SK-N-SH (cell line): ENCODE data around the gene UBE2S. TPM values are rescaled to one million over a fixed set of nuclear protein-coding genes. Genes with fewer than 3 reads are reported as not detected.

Experiments
- CTCF ChIA-PET: fragments of 300-600, 350-600 bp; formaldehyde crosslinking; extraction: SDS; loops from one replicate; lab custom pipeline; 2021; lab: Yijun Ruan, JAX
- POLR2A ChIA-PET: fragments of 350-600 bp; sonication (Branson Sonifier 250); formaldehyde crosslinking; extraction: SDS; loops from one replicate; lab custom pipeline; 2020; ENCODE audit warnings: antibody characterized with exemption, inconsistent platforms; lab: Yijun Ruan, JAX
- DNase-seq: peaks from one replicate; pipeline ENCODE4 v3.0.0; 2012
- H2AFZ ChIP-seq: fragments of 200-600 bp; sonication (generic); 2 replicates; pipeline ENCODE4 v1.8.1; 2016; ENCODE audit warnings: antibody characterized with exemption, mild to moderate bottlenecking, low read depth
- H3F3A ChIP-seq: fragments of 200-600 bp; sonication (generic); replicated peaks from 2 replicates; pipeline ENCODE3; 2016; ENCODE audit warnings: antibody characterized with exemption, mild to moderate bottlenecking; ENCODE audit not compliant: insufficient read depth
- H3K27ac ChIP-seq, 2 experiments: fragments of 200-500 bp in 1 of 2; fragments of 200-600 bp in 1 of 2; sonication (Bioruptor generic) in 1 of 2; sonication (generic), shearing (Covaris generic) in 1 of 2; 2 replicates each; pipeline versions ENCODE4 v1.5.1 to v1.6.1; 2014 to 2016; ENCODE audit warnings: low read depth in 2 of 2, inconsistent platforms in 1 of 2, low read length in 1 of 2, mild to moderate bottlenecking in 1 of 2, mixed read lengths in 1 of 2
- H3K27me3 ChIP-seq: fragments of 200-600 bp; sonication (generic), shearing (Covaris generic); 2 replicates; pipeline ENCODE4 v1.6.1; 2016; ENCODE audit warnings: mixed run types; ENCODE audit not compliant: insufficient read depth
- H3K36me3 ChIP-seq, 2 experiments: fragments of 200-500 bp in 1 of 2; fragments of 200-600 bp in 1 of 2; sonication (Bioruptor generic) in 1 of 2; sonication (generic) in 1 of 2; replicated peaks in 1 of 2; 2 replicates each; pipeline versions ENCODE3 to v1.5.1; 2014 to 2016; ENCODE audit warnings: low read length in 1 of 2, mild to moderate bottlenecking in 1 of 2; ENCODE audit not compliant: insufficient read depth in 2 of 2, control insufficient read depth in 1 of 2
- H3K4me1 ChIP-seq, 2 experiments: fragments of 200-500 bp in 1 of 2; fragments of 200-600 bp in 1 of 2; sonication (Bioruptor generic) in 1 of 2; sonication (generic), shearing (Covaris generic) in 1 of 2; 2 replicates each; pipeline versions ENCODE4 v1.5.1 to v1.6.1; 2014 to 2016; ENCODE audit warnings: low read depth in 1 of 2, low read length in 1 of 2, mixed run types in 1 of 2; ENCODE audit not compliant: insufficient read depth in 2 of 2, control insufficient read depth in 1 of 2
- H3K4me2 ChIP-seq: fragments of 200-600 bp; sonication (generic), shearing (Covaris generic); 2 replicates; pipeline ENCODE4 v1.6.1; 2017; ENCODE audit warnings: mixed run types
- H3K4me3 ChIP-seq, 2 experiments: fragments of 200-500 bp in 1 of 2; fragments of 200-600 bp in 1 of 2; sonication (Bioruptor generic) in 1 of 2; sonication (generic), shearing (Covaris generic) in 1 of 2; 2 replicates each; pipeline versions ENCODE4 v1.5.1 to v1.8.1; 2014 to 2016; ENCODE audit warnings: low read depth in 2 of 2, inconsistent platforms in 1 of 2, low read length in 1 of 2, mild to moderate bottlenecking in 1 of 2, mixed read lengths in 1 of 2, moderate library complexity in 1 of 2
- H3K79me2 ChIP-seq: fragments of 200-600 bp; sonication (generic); 2 replicates; pipeline ENCODE4 v1.8.1; 2017; ENCODE audit warnings: mild to moderate bottlenecking; ENCODE audit not compliant: insufficient read depth
- H3K9ac ChIP-seq: fragments of 200-600 bp; sonication (generic); 2 replicates; pipeline ENCODE4 v1.6.1; 2017; ENCODE audit warnings: mixed run types
- H3K9me2 ChIP-seq: fragments of 200-600 bp; sonication (generic); 2 replicates; pipeline ENCODE4 v1.6.1; 2017; ENCODE audit warnings: mixed run types
- H3K9me3 ChIP-seq: fragments of 200-600 bp; sonication (generic); 2 replicates; pipeline ENCODE4 v1.6.1; 2017; ENCODE audit warnings: mixed run types, mild to moderate bottlenecking, moderate library complexity
- H4K20me1 ChIP-seq: fragments of 200-600 bp; sonication (generic); 2 replicates; pipeline ENCODE4 v1.6.1; 2017; ENCODE audit warnings: mild to moderate bottlenecking, mixed run types; ENCODE audit not compliant: insufficient read depth
- ELF1 ChIP-seq: IDR thresholded peaks from 2 replicates; pipeline ENCODE4 v1.4.0; 2012
- EP300 ChIP-seq, 2 experiments: IDR thresholded peaks; 2 replicates each; pipeline versions ENCODE4 v1.4.0 to v1.6.1; 2012; ENCODE audit warnings: borderline replicate concordance in 1 of 2, low read depth in 1 of 2, low read length in 1 of 2
- FOXJ3 ChIP-seq: sonication (generic); formaldehyde crosslinking; IDR thresholded peaks from 2 replicates; pipeline ENCODE4 v1.5.1; 2020; ENCODE audit warnings: mild to moderate bottlenecking, missing genetic modification reagents
- FOXM1 ChIP-seq: IDR thresholded peaks from 2 replicates; pipeline ENCODE4 v1.4.0; 2012; ENCODE audit warnings: low read depth, mild to moderate bottlenecking
- RCOR1 ChIP-seq: fragments of 150-350 bp; IDR thresholded peaks from 2 replicates; pipeline ENCODE4 v1.6.1; 2017; ENCODE audit warnings: antibody characterized with exemption, low read length
- REST ChIP-seq: IDR thresholded peaks from 2 replicates; pipeline ENCODE4 v1.6.1; 2012; ENCODE audit warnings: mild to moderate bottlenecking, low read depth, low read length, moderate library complexity
- SMC3 ChIP-seq: IDR thresholded peaks from 2 replicates; pipeline ENCODE4 v1.6.1; 2012; ENCODE audit warnings: low read depth, low read length, improper control_type of control experiment
- TEAD4 ChIP-seq: IDR thresholded peaks from 2 replicates; pipeline ENCODE4 v1.4.0; 2012; ENCODE audit warnings: mild to moderate bottlenecking, borderline replicate concordance; ENCODE audit not compliant: insufficient read depth
- WGBS: methylation state at CpG from one replicate; pipeline ENCODE4 v1.1.6; 2017; ENCODE audit warnings: low lambda C conversion rate; 5-methylcytosine and 5-hydroxymethylcytosine counted together
- polyA plus RNA-seq, 3 experiments: library from polyadenylated mRNA; depleted of rRNA; stranded (reverse); fragments of >200 nt; gene quantifications; 2 replicates each; pipeline ENCODE4 v1.2.3, GENCODE V29; 2012
- TF ChIP-seq, protein P1 (sequence below): IDR thresholded peaks from 2 replicates; pipeline ENCODE4 v1.4.0; 2012; ENCODE audit warnings: low read depth
- TF ChIP-seq, protein P2 (sequence below): fragments of 150-350 bp; IDR thresholded peaks from 2 replicates; pipeline ENCODE4 v1.6.1; 2016; ENCODE audit warnings: mild to moderate bottlenecking, low read depth, low read length

UBE2S gene
- polyA plus RNA-seq, 1 of the 3 experiments (the other 2 are of a cell fraction), result 133 TPM

DNA sequence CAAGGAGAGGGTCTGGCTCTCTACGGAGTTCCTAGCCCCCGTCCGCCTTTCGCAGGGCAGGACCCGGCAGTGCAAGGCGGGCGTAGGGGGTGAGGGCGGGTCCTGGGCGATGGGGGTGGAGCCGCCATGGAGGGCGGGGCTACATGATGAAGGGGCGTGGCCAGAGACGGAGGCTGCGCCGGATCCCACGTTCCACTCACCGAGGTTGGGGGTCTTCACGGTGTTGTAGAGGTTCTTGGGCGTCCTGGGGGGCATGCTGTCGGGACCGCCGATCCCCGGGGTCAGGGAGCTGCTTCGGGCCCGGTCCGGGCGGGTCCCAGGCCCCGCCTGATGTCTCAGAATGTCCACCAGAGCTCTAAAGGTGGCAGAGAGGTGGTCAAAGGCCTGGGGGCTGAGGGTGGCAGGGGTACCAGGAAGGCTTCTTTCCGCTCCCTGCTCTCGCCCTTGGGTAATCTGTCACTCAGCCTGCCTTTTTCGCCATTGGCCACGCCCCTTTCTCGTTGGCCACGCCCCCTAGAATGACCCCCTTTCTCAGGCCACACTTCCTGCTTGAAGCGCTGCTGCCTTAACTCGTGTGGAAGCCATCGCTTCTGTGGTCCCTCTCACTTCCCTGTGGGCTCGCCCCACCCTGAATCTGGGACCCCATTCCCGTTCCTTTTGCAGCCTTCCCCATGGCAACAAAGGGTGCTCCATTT lies 33.0 kb upstream of the UBE2S start:
- Histone ChIP-seq H3K79me2 (no peaks in the 10 kb centered on the region), H3K4me3 (peak overlapping the region in 1 of 2 experiments; percentile 36; a peak in 2 of 4 replicates), H3K9me3 (no peaks in the 10 kb centered on the region), H3K36me3 (no peaks in the 10 kb centered on the region), H3K27ac (no peak overlapping the region), H3K4me1 (peaks cover 0 to 6% of the 10 kb centered on the region in 2 experiments; a peak in 1 of 4 replicates), H3K27me3 (peaks cover 47% of the 10 kb centered on the region), H4K20me1 (no peaks in the 10 kb centered on the region), H3F3A (no peaks in the 10 kb centered on the region), H3K9me2 (no peaks in the 10 kb centered on the region), H3K4me2 (no peak overlapping the region), H3K9ac (no peak overlapping the region), H2AFZ (no peak overlapping the region)
- peak; percentile 94 for DNase-seq
- ChIA-PET CTCF (interaction anchor here (0.6 to 2.3 kb wide), 7 partner anchors 23 to 64 kb away, joined by 3 to 9 read pairs (median 3); no protein-coding TSS in a partner anchor), POLR2A (no interaction called here)
- TF ChIP-seq, protein P1, sequence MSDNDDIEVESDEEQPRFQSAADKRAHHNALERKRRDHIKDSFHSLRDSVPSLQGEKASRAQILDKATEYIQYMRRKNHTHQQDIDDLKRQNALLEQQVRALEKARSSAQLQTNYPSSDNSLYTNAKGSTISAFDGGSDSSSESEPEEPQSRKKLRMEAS, result no peak
- TF ChIP-seq SMC3 (no peak), ELF1 (no peak), RCOR1 (no peak), FOXM1 (no peak)
- 22% methylated on average over 22 of the region's 39 CpGs for WGBS

DNA sequence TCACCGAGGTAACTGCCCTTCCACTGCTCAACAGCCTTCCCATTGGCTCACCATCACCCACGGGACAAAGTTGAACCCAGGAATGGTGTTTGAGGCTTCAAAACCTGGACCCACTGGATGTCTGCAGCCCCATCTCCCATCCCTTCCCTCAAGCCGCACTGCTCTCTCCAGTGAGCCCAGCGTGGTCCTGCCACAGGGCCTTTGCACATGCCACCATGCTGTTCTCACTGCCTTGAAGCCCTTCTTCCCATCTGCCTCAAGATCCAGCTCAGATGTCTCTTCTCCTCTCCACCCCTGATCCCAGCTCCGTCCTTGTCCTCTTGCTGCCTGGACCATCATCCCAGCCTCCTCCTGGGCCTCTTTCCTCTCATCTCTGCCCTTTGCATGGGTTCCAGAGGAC lies 31.5 kb upstream of the UBE2S start:
- Histone ChIP-seq H3F3A (no peaks in the 10 kb centered on the region), H3K4me1 (peaks cover 0 to 6% of the 10 kb centered on the region in 2 experiments; a peak in 1 of 4 replicates), H3K4me3 (no peak overlapping the region), H3K27me3 (peaks cover 34% of the 10 kb centered on the region), H3K4me2 (no peak overlapping the region)
- DNase-seq, result no peak
- TF ChIP-seq TEAD4, result no peak
- TF ChIP-seq, all 33 proteins: peak for 0
- H3K9ac ChIP-seq, result no peak overlapping the region
- ChIA-PET POLR2A (no interaction called here), CTCF (interaction anchor here (1.0 to 1.3 kb wide), 2 partner anchors 15 to 298 kb away, joined by 4 read pairs; no protein-coding TSS in a partner anchor)
- H2AFZ ChIP-seq, result no peak overlapping the region
- no peaks in the 10 kb centered on the region for H3K79me2 ChIP-seq
- no peaks in the 10 kb centered on the region for H4K20me1 ChIP-seq
- WGBS, result 42% methylated on average over 5 of the region's 5 CpGs
- no peaks in the 10 kb centered on the region for H3K9me3 ChIP-seq
- no peaks in the 10 kb centered on the region for H3K36me3 ChIP-seq
- H3K27ac ChIP-seq, result no peak overlapping the region
- H3K9me2 ChIP-seq, result no peaks in the 10 kb centered on the region

GRCh38 chr19:55437410-55437809 lies 29.8 kb upstream of the UBE2S start:
- CTCF ChIA-PET, result interaction anchor here (1.3 to 1.8 kb wide), 3 partner anchors 17 to 296 kb away, joined by 3 to 7 read pairs (median 4); no protein-coding TSS in a partner anchor
- DNase-seq, result no peak

More at GRCh38 chr19:55437410-55437809, 29.8 kb upstream of the UBE2S start:
- Histone ChIP-seq H4K20me1 (no peaks in the 10 kb centered on the region), H3K27me3 (peaks cover 21% of the 10 kb centered on the region), H3F3A (no peaks in the 10 kb centered on the region), H3K9me3 (no peaks in the 10 kb centered on the region), H3K36me3 (no peaks in the 10 kb centered on the region), H3K4me2 (no peak overlapping the region), H3K4me1 (peaks cover 0 to 6% of the 10 kb centered on the region in 2 experiments; a peak in 1 of 4 replicates), H3K27ac (no peak overlapping the region), H2AFZ (no peak overlapping the region), H3K9ac (no peak overlapping the region), H3K9me2 (no peaks in the 10 kb centered on the region), H3K4me3 (no peak overlapping the region), H3K79me2 (no peaks in the 10 kb centered on the region)
- 34% methylated on average over 15 of the region's 17 CpGs for WGBS
- POLR2A ChIA-PET, result no interaction called here
- TF ChIP-seq REST, result peak; percentile 99
- TF ChIP-seq FOXJ3, result no peak
- TF ChIP-seq EP300 (IDR thresholded peaks at IDR 0.05; ENCODE audit: borderline replicate concordance in 1 of 2, low read depth in 1 of 2, low read length in 1 of 2), result no peak
- TF ChIP-seq, protein P2, sequence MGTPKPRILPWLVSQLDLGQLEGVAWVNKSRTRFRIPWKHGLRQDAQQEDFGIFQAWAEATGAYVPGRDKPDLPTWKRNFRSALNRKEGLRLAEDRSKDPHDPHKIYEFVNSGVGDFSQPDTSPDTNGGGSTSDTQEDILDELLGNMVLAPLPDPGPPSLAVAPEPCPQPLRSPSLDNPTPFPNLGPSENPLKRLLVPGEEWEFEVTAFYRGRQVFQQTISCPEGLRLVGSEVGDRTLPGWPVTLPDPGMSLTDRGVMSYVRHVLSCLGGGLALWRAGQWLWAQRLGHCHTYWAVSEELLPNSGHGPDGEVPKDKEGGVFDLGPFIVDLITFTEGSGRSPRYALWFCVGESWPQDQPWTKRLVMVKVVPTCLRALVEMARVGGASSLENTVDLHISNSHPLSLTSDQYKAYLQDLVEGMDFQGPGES, result no peak
